GM21526 (cell line): ENCODE measurements around the gene NEK10.
A peak's percentile ranks its signal among the peaks of the same experiment; 100 is the strongest.
"Not testable (repeated sequence)": the region's sequence is repeated elsewhere in the genome, so short reads cannot be mapped to it uniquely, and the experiment has no call there.

Experiments
- ATAC-seq: cut with Tn5 transposase; IDR thresholded peaks from one replicate; pipeline ENCODE4 v1.9.1; 2021; ENCODE audit warnings: moderate library complexity; ENCODE audit not compliant: unreplicated experiment, low FRiP score

NEK10 gene, protein sequence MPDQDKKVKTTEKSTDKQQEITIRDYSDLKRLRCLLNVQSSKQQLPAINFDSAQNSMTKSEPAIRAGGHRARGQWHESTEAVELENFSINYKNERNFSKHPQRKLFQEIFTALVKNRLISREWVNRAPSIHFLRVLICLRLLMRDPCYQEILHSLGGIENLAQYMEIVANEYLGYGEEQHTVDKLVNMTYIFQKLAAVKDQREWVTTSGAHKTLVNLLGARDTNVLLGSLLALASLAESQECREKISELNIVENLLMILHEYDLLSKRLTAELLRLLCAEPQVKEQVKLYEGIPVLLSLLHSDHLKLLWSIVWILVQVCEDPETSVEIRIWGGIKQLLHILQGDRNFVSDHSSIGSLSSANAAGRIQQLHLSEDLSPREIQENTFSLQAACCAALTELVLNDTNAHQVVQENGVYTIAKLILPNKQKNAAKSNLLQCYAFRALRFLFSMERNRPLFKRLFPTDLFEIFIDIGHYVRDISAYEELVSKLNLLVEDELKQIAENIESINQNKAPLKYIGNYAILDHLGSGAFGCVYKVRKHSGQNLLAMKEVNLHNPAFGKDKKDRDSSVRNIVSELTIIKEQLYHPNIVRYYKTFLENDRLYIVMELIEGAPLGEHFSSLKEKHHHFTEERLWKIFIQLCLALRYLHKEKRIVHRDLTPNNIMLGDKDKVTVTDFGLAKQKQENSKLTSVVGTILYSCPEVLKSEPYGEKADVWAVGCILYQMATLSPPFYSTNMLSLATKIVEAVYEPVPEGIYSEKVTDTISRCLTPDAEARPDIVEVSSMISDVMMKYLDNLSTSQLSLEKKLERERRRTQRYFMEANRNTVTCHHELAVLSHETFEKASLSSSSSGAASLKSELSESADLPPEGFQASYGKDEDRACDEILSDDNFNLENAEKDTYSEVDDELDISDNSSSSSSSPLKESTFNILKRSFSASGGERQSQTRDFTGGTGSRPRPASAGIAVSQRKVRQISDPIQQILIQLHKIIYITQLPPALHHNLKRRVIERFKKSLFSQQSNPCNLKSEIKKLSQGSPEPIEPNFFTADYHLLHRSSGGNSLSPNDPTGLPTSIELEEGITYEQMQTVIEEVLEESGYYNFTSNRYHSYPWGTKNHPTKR

DNA sequence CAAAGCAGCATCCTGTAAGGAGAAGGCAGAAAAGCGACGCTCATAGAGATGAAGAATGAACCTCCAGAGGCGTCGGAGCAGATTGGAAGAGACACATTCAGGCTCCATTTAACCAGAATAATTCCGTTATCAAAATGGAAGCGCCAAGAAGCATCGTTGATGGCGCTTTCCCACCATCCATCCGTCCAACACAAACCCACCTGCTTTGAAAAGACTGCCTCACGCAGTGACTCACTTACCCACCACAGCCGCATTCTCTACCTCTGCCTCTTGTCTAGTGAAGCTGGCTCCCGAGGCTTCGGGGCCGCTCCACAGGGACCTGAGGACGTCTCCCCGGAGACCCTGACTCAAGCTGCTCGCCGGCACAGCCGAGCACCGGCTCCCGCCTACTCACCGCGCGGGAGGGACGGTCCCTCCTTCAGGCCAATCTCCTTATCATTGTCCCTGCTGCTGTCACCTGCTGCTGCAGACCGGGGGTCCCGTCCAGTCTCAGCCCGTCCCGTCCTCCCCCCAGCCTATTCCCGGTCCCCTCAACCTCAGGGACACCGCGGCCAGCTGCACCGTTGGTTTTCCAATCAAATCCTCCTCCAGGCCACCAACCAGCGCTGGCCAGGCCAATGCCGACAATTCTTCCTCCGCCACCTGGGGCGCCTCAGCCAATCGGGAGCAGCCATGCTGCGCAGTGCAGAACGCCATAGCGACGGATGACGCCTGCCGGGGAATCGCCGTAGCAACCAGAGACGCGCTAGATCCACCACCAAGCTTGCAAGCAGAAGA lies at the start of gene NEK10:
Gene NEK10, minus strand, starts transcription at position 553 of the 777 bp plus-strand sequence. CDS start 16,501 bp downstream, outside the sequence.
- peak; percentile 100 for ATAC-seq

DNA sequence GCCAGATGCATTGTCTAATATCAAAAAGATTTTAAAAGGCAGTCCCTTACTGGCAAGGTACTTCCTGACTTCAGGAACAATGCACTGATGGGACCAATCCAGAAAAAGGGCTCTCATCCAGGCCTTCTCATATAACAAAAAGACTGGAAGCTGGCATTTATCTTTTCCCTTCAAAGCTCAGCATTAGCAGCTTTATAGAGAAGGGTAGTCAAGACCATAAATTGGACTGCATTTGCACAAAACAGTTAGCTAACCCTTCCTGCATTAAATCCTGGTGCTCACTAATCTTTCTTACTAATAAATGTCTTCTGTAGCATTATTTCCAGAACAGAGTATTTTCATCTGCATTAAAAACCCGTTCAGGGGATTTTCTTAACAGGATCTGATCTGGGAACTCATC lies 46.0 kb upstream of the NEK10 start:
- no peak for ATAC-seq

DNA sequence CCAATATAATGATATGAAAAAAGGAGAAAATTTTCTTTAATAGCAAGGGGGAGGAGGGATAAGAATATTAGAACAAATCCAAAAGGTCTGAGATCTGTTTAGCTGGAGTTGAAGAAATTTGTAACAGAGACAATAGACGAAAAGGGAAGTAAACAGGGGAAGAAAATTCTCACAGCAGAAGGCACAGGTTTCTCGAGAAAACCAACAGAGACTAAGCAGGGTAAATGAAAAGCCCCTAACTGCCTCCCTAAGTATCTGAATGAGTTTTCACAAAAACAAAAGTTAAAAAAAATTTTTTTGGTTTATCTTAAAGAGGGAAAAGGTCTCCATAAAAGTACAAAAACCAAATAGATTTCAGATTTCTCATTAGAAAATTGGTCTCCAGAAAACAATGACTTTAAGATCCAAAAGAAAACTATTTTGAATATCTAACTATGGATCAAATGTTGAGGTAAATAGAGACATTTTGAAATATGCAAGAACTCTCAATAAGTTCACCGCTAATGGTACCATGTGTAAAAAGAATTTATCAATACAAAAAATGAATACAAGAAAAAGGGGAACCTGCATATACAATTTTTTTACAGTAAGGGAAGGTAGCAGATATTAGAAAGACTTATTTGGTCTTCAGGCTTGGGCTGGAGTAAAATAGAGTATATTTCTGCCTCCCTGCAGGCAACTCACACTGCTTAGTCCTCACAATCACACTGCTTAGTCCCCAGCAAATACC lies 23.9 kb upstream of the NEK10 start:
- peak; percentile 60 for ATAC-seq

DNA sequence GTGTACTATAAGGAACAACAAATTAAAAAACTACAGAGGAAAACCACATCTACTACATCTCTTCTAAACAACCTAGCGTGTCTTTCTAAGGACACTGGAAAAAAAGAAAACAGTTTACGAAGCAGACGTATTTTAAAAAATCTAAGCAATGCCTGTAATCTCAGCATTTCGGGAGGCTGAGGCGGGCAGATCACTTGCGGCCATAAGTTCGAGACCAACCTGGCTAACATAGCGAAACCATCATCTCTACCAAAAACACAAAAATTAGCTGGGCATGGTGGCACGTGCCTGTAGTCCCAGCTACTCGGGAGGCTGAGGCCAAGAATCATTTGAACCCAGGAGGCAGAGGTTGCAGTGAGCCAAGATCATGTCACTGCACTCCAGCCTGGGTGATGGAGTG lies 23.2 kb upstream of the NEK10 start:
- not testable (repeated sequence) for ATAC-seq

DNA sequence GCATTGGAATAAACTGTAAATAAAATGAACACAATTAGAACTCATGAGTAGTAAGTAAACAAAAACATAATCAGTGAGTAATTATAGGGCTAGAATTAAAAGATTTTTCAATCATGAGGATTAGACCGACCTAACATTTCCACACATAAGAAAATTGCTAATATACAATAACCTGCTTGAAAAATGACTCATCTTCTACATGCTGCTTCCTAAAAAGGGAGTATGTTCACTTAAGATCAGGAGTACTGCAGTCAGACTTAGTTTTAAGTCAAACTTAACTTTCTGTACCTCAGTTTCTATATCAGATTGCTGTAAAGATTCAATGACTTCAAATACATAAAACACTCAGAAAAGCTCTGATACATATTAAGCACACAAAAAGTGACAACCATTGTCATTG lies 22.6 kb upstream of the NEK10 start:
- ATAC-seq = no peak

DNA sequence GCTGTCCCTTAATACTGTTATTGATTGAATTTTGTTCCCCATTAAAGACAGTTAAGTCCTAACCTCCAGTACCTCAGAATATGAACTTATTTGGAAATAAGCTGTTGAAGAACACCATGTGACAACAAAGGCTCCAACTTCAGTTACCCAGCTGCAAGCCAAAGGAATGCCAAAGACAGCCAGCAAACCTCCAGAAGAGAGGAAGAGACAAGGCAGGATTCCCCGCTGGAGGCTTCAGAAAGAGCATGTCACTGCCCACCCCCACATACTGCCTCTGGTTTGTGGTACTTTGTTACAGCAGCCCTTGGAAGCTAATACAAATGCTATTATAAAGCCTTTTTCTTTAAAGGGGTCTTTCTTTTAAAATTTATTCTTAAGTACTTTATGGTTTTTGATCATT lies 18.4 kb upstream of the NEK10 start:
- ATAC-seq = no peak

DNA sequence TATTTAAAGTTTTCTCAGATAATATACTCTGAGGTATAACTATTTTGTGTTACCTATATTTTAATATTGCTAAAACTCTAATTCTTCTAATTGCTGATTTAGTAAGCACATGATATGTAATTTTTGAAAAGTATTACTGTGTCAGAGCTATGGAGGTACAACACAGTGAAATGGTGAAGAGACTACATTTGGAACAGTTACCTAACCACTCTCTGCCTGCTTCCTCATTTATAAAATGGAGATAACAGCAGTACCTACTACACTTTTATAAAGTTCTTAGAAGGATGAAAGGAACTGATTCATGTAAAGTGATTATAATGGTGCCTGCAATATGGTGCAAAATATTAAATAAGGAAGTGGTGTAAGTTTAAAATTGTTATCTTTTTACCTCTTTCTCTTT lies 16.3 kb upstream of the NEK10 start:
- ATAC-seq = no peak

DNA sequence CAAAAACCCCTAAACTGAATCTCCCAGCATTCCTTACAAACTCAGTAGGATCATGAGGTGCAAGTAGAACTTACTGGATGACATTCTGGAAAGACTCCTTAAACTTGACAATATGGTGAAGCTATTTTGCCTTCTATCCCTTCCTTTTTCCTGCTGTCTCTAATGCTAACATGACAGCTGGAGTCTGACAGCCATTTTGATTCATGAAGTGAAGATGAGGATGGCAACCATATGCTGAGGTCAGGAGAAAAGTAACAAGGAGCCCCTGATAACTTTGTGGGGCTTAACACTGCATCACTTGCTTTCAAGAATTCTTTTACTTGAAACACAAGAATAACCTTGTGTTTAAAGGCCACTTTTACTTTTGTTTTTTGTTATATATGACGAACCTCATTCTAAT lies 15.0 kb upstream of the NEK10 start:
- no peak for ATAC-seq

DNA sequence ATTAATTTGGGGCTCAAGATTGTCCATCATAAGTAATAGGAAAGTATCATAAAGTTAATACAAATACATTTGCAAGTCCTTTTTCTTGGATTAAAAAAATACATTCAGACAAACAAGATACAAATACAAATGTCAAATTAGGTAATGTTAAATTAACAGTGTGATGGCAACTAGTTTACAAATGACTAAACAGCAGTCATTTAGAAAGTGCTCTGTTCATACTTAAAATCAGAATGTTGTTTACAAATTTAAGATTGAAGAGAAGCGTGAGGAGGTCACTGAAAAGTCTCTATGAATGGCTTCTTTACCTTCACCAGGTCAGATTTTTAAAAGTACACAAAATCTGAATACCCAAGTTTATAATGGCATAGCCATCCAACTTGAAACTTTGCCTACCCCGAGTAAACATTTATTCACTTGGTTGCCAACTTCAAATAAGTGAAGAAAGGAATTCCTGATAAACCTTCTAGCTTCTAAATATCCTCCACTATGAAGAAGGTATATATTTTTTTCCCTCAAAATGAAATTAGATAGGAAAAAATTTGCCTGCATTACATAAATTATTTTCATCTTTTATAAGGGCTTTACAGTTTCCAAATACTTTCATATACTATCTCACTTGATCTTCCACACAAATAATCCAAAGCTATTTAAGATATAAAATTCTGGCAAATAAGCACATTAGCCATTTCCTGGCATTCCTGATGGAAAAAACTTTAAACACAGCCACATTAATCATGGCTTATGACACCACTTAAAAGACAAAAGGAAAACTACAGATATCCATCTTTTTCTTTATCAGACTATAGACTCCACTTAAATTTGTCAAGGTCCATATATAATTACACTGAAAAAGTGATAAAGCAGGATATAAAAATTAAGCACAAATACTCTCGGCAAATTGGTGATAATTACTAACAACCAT lies 11.5 kb upstream of the NEK10 start:
- ATAC-seq = no peak

DNA sequence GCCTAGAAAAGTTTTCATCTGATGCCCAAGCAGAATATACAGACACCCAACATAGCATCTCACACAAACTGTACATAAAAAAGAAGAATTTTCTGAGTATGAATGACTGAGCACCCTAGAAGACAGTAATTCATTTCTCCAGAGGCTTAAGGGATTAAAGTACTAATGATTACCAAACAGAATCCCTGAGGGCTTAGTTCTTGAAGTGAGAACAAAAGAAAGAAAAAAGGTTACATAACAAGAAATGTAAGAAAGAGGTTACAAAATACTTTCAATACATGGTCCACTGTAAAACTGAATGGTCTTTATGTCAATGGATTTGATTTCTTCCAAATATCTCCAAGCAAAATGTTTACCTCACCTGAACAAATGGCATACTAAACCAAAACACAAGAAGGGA lies 9.1 kb upstream of the NEK10 start:
- no peak for ATAC-seq

DNA sequence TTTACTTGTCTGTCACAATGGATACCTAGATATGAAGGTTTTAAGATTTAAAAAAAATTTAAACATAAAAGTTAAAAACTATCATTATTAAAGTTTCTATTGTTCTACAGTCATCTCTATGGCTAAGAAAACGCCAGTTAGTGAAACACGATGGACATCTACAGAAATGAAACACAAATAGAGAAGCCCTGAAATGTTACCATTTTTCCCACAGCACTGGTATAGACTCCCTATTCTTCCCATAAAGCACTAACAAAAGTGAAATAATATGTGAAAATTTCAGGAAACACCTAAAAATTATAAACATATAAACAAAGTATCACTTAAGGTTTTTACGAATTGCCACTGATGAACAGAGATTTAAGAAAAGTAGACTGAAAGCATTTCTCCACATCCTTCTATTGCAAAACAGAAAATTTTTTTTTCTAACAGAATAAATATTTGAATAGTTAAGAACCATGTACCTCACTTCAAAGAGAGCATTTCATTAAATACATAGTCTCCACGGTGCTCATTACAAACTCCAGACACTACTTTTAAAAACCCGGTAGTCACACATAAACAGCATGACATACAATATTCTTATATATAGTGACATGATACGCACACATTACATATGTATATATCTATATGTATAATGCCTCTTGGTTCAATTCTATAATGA lies 7.1 kb upstream of the NEK10 start:
- ATAC-seq = no peak

DNA sequence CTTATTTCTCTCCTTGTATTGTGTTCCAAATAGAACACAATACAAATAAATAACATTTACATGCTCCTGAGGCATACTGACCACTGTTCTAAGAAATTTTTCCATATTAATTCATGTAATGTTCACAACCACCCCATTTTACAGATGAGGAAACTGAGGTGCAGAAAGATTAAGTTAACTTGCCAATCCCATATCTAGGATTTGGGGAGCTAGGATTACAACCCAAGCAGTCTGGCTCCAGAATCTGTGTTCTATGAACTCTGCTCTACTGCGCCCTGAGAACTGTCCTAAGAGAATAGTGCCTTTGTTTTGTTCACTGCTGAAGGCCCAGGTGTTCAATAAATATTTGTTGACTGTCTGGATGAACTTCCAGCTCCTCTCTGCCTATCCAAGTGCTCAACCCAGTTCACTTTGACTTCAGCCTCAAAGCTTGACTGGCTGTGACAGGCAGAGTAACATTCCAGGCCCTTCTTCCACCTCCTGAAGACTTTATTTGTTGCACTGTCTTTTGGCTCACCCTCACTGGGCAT lies 3.1 kb downstream of the NEK10 start:
- ATAC-seq = no peak

DNA sequence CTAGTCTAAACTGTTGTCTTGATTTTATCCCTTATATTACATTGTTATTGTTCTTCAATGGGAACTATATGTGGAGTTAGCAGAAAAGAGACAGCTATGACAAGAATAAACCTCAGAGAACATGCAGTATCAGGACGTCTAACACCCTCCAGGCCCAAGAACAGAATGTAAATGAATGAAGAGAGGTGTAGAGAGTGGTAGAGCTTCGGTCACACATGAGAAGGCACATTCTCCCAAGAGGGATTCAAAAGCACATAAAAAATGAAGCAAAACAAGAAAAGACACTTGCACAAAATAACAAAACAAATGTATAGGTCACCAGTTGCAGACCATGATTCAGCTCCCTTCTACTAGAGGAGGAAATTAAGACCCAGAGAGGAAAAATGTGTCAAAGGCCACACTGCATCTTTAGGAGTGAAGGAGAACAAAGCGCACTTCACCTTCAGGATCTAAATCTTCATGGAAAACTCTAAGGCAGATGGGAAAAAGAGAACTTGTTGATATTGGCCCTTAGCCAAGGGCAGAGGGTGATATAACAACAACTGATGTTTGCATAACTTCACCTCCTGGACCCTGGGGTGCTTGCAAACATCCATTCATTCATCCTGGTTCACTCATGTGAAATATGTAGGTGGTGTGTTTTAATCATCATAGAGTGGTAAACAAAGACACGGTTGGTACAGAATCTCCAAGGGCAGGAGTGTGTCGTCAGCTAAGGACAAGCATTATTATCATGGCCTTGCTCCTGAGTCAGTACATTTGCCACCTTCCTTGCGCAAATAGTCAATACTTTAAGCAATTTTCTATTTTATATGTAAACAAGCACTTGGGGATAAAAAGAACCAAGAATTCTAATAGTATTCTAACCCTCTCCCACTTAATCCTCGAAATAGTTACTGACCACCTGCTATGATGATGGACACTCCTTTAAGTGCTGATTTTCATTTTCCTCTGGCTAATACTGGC lies 8.8 kb downstream of the NEK10 start:
- ATAC-seq = no peak

DNA sequence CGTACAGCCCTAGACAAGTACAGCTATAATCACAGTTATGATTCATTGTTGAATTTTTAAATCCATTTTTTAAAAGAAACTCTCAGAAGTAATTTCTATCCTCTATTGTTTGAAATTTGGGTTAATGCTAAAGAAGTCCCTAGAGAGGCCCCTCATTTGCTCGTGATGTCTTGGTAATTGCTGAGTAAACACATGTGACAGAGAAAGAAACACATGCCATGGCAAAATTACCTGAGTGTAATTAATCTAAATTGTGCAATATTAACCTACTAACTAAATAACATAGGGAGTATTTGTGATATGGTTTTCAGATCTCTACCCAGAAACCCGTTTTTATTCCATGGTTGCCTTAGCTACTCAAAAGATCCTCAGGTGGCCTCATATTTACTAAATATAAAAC lies 10.8 kb downstream of the NEK10 start:
- ATAC-seq = no peak

DNA sequence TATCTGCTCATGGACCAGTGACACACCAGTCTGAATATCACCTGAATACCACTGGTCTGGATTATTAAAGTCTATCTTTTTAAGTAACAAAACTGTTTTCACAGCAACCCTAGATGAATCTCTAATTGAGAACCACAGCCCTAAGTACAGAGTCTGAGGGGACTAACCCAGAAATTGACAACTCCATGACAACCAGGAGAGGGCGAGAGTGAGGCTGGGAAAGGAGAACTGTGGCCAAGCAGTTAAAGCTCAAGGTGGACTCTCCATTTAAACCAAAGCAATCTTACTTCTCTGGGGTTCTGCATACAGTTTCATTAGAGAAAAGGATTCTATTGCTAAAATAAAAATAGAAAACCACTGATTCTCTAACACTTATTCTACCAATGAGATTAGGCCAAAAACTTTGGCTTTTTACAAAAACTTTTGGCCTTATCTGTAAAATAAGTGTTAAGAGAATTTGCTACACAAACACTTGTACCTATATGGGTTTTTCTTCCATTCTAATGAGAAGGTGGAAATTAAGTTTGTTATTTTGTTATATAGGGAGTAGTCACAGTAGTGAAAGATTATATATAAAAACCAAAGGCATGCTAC lies 11.4 kb downstream of the NEK10 start:
- ATAC-seq = peak; percentile 96

DNA sequence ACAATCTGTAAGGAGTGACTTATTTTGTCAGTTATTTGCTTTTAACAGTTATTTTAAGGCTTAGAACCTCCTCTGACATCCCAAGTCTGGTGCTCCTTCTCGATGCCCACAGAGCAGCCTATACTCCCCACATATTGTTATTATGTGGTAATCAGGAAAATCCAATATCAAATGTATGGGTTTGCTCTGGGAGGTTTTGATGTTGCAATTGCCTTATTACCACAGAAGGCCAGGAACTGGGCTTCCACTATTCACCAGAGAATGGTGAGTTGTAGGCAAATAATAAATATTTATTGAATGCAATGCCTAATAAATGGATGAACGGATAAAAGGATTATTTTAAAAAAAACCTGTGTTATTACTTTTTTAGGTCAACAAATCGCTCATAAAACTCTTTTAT lies 12.2 kb downstream of the NEK10 start:
- no peak for ATAC-seq
